SH-SY5Y (cell line): ENCODE measurements around the gene ACTR3C.

Experiments used
- GATA2 ChIP-seq: IDR thresholded peaks from 2 replicates; pipeline ENCODE4 v1.6.1; 2011; ENCODE audit warnings: mild to moderate bottlenecking, low read depth, low read length
- GATA3 ChIP-seq: IDR thresholded peaks from 2 replicates; pipeline ENCODE4 v1.6.1; 2011; ENCODE audit warnings: low read depth, mild to moderate bottlenecking, low read length, moderate library complexity

DNA sequence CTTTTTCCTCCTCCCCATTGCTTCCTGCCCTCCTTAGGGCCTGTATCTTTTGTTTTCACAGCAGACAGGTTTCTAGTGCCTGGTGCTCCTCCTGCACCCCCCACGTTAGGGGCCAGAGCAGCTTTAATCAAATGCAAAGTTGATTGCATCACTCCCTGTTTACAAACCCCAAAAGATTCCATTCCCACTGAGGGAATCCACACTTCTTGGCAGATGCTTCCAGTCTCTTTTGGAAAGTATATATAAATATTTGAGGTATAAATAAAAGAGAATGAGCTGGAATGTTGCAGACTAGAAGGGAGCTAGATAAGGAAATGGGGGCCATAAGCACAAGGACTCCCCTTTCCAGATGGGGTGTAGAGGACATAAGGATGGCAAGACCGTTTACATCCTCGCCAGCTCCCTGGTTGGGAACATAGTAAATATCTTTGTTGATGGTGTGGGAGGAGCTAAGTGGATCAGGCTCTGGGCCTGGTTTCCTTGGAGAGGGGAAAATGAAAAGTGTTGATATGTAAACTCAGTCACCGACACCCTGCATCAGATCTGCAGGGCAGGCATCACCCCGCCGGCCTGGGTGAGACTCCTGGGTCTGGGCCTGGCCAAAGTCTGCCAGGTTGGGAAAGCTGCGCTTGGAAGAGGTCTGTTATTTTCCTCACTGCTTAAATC lies 11.9 kb upstream of the ACTR3C start:
- TF ChIP-seq GATA2 (no peak), GATA3 (no peak)
